OCI-LY1 (cell line): ENCODE data around the gene TOX2.

ENCODE experiments used
- H2AFZ ChIP-seq: fragments of 200-600 bp; sonication (generic), shearing (Covaris generic); 2 replicates; pipeline ENCODE4 v1.6.0; 2014; ENCODE audit warnings: antibody characterized with exemption, mild to moderate bottlenecking, low read length
- H3F3A ChIP-seq: fragments of 200-600 bp; sonication (generic), shearing (Covaris generic); 2 replicates; pipeline ENCODE4 v1.6.0; 2014; ENCODE audit warnings: mild to moderate bottlenecking, antibody characterized with exemption, low read length, moderate library complexity; ENCODE audit not compliant: insufficient read depth
- H3K27ac ChIP-seq: fragments of 200-600 bp; sonication (generic); 2 replicates; pipeline ENCODE4 v1.5.1; 2014; ENCODE audit warnings: low read length, mixed run types, mild to moderate bottlenecking, low read depth; ENCODE audit not compliant: poor library complexity, severe bottlenecking
- H3K27me3 ChIP-seq: fragments of 200-600 bp; sonication (generic); 2 replicates; pipeline ENCODE4 v1.6.0; 2014; ENCODE audit warnings: antibody characterized with exemption, mild to moderate bottlenecking, low read length, moderate library complexity; ENCODE audit not compliant: insufficient read depth
- H3K36me3 ChIP-seq: fragments of 200-600 bp; sonication (generic); 2 replicates; pipeline ENCODE4 v1.6.1; 2014; ENCODE audit warnings: mild to moderate bottlenecking, antibody characterized with exemption, low read length, moderate library complexity, mixed read lengths; ENCODE audit not compliant: insufficient read depth
- H3K4me1 ChIP-seq: fragments of 200-600 bp; sonication (generic); 2 replicates; pipeline ENCODE4 v1.5.1; 2014; ENCODE audit warnings: mild to moderate bottlenecking, low read length, moderate library complexity; ENCODE audit not compliant: insufficient read depth, severe bottlenecking
- H3K4me2 ChIP-seq: fragments of 200-600 bp; sonication (generic), shearing (Covaris generic); 2 replicates; pipeline ENCODE4 v1.6.1; 2014; ENCODE audit warnings: low read length
- H3K4me3 ChIP-seq: fragments of 200-600 bp; sonication (generic); 2 replicates; pipeline ENCODE4 v1.5.1; 2014; ENCODE audit warnings: low read length, low read depth, mild to moderate bottlenecking, mixed read lengths; ENCODE audit not compliant: poor library complexity, severe bottlenecking
- H3K79me2 ChIP-seq: fragments of 200-600 bp; shearing (Covaris generic); 2 replicates; pipeline ENCODE4 v1.6.1; 2016; ENCODE audit warnings: mixed run types, low read length, mixed read lengths; ENCODE audit not compliant: insufficient read depth
- H3K9ac ChIP-seq: fragments of 200-600 bp; sonication (generic), shearing (Covaris generic); 2 replicates; pipeline ENCODE4 v1.6.1; 2014; ENCODE audit warnings: mild to moderate bottlenecking, low read length, mixed read lengths
- H3K9me2 ChIP-seq: fragments of 200-600 bp; sonication (generic), shearing (Covaris generic); 2 replicates; pipeline ENCODE4 v1.6.1; 2014; ENCODE audit warnings: low read depth, mild to moderate bottlenecking, low read length, mixed read lengths
- H3K9me3 ChIP-seq: fragments of 200-600 bp; shearing (Covaris generic); 2 replicates; pipeline ENCODE4 v1.6.1; 2014; ENCODE audit warnings: low read length, mixed read lengths
- H4K20me1 ChIP-seq: fragments of 200-600 bp; sonication (generic), shearing (Covaris generic); 2 replicates; pipeline ENCODE4 v1.6.0; 2016; ENCODE audit warnings: mild to moderate bottlenecking, low read length; ENCODE audit not compliant: insufficient read depth
- CTCF ChIP-seq: fragments of 200-600 bp; sonication (generic), shearing (Covaris generic); IDR thresholded peaks from 2 replicates; pipeline ENCODE4 v1.5.1; 2017; ENCODE audit warnings: mild to moderate bottlenecking, antibody characterized with exemption, low read length, moderate library complexity, mixed read lengths
- EZH2 ChIP-seq: fragments of 200-600 bp; sonication (generic), shearing (Covaris generic); IDR thresholded peaks from 2 replicates; pipeline ENCODE4 v1.8.0; 2017; ENCODE audit warnings: borderline replicate concordance, mixed run types, mild to moderate bottlenecking, antibody characterized with exemption, low read length, moderate library complexity, mixed read lengths

TOX2 gene

DNA sequence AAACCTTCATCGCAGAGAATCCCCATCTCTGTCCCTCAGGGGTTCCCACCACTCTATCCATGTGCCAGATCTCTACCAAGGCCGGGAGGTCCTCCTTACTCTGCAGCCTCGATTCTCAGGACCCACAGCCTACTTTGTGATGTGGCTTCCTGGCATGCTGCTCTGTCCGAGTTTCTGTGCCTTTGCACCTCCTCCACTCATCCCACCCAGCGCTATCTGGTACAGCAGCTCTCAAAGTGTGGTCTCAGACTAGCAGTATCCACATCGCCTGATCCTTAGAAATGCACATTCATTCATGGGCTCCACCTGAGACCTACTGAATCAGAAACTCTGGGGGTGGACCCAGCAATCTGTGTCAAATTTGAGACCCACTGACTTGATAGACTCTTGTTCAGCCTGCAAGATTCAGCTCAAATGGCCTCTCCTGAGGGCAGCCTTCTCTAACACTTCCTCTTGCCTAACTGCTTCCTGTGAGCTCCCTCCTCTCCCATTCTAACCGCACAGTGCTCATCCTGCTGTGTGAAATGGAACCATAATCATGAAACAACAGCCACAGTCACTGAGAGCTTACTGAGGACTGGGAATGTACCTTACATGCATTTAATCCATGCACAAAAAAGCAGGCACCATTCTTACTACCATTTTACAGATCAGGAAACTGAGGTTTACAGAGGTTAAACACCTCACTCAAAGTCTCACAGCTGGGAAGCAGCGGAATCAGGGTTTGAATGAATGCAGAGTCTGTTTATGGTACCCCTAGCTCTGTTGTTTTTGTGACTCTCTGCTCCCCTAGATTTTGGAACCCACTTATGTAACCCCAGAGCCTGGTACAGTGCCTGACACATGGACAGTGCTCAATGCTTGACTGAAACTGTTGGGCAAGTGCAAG lies 202.9 kb downstream of the TOX2 start:
- H3K9me2 ChIP-seq = no peaks in the 10 kb centered on the region
- no peak for TF ChIP-seq CTCF
- no peak for TF ChIP-seq EZH2
- H3K27me3 ChIP-seq = 0 out of 2 replicates have a peak, but pooled peaks cover 5% of the 10 kb centered on the region
- H4K20me1 ChIP-seq = no peaks in the 10 kb centered on the region
- no peaks in the 10 kb centered on the region for H3F3A ChIP-seq
- H3K4me1 ChIP-seq = no peaks in the 10 kb centered on the region
- no peak overlapping the region for H3K4me2 ChIP-seq
- no peaks in the 10 kb centered on the region for H3K36me3 ChIP-seq
- no peak overlapping the region for H3K4me3 ChIP-seq
- no peaks in the 10 kb centered on the region for H3K9me3 ChIP-seq
- H3K27ac ChIP-seq = no peak overlapping the region
- H3K9ac ChIP-seq = no peak overlapping the region
- H2AFZ ChIP-seq = no peak overlapping the region
- H3K79me2 ChIP-seq = no peaks in the 10 kb centered on the region

DNA sequence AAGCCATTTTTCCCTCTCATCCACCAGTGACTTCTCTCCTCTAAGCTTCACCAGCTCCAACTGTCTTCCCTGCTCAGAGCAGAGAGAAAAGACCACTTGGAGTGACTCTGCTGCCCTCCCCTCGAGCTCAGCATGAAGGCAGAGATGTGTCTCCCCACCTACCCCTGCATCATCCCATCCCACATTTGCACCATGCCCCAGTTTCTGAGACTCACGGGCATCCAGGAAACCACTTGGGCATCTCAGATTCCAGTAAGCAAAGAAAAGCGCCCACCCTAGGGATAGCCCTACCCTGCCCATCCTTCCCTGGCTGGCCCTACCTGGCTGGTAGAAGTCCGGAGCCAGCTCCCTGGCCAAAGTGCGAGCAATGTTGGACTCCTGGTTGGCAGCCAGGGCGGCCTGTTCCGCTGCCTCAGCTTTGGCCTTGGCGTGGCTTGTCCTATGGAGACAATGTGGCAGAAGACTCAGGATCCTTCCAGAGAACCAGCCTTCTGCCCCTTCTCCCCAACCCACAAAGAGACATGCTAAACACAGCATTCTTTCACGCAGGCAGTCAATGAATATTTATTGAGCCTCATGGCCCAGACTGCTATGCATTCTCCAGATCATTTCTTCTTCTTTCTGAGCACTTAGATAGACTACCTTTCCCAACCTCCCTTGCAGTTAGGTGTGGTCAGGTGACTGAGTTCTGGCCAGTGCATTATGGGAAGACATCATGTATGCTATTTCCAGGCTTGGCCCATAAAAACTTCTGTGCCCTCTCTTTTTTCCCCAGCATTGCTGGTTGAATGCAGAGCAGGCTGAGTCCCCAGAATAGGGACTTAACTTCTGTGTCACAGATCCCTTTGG lies 203.8 kb downstream of the TOX2 start:
- H3K4me3 ChIP-seq = no peak overlapping the region
- no peak overlapping the region for H3K4me2 ChIP-seq
- H3F3A ChIP-seq = no peaks in the 10 kb centered on the region
- H3K27ac ChIP-seq = no peak overlapping the region
- TF ChIP-seq CTCF = no peak
- TF ChIP-seq EZH2 = no peak
- 0 out of 2 replicates have a peak, but pooled peaks cover 5% of the 10 kb centered on the region for H3K27me3 ChIP-seq
- H3K79me2 ChIP-seq = no peaks in the 10 kb centered on the region
- no peaks in the 10 kb centered on the region for H3K9me2 ChIP-seq
- no peaks in the 10 kb centered on the region for H4K20me1 ChIP-seq
- H3K9me3 ChIP-seq = no peaks in the 10 kb centered on the region
- no peak overlapping the region for H2AFZ ChIP-seq
- H3K36me3 ChIP-seq = no peaks in the 10 kb centered on the region
- H3K4me1 ChIP-seq = no peaks in the 10 kb centered on the region
- H3K9ac ChIP-seq = no peak overlapping the region
